GM06990 (cell line): ENCODE results near the gene OXLD1.

Experiments
- DNase-seq: peaks from one replicate; pipeline ENCODE4 v3.0.0-alpha.2; 2011; ENCODE audit not compliant: insufficient read length; ENCODE audit errors: extremely low read depth
- H3K27me3 ChIP-seq: replicated peaks from 2 replicates; pipeline ENCODE4 v1.6.0; 2011; ENCODE audit warnings: low read length; ENCODE audit not compliant: control insufficient read depth, insufficient read depth
- H3K36me3 ChIP-seq: 2 replicates; pipeline ENCODE4 v1.5.1; 2011; ENCODE audit warnings: low read length; ENCODE audit not compliant: control insufficient read depth, insufficient read depth
- H3K4me3 ChIP-seq: replicated peaks from 2 replicates; pipeline ENCODE4 v1.5.1; 2011; ENCODE audit warnings: low read depth, mild to moderate bottlenecking, control low read depth, low read length
- CTCF ChIP-seq: IDR thresholded peaks from 2 replicates; pipeline ENCODE4 v1.5.1; 2011; ENCODE audit warnings: low read length, control low read depth, mild to moderate bottlenecking, inconsistent platforms; ENCODE audit not compliant: insufficient read depth, poor library complexity, severe bottlenecking

OXLD1 gene

GRCh38 chr17:81695211-81695610 lies 28.8 kb upstream of the OXLD1 start:
- no peak for DNase-seq
- Histone ChIP-seq H3K27me3 (no peaks in the 10 kb centered on the region), H3K4me3 (no peak overlapping the region), H3K36me3 (peaks cover 53% of the 10 kb centered on the region)
- no peak for TF ChIP-seq CTCF

GRCh38 chr17:81694810-81695209 lies 28.4 kb upstream of the OXLD1 start:
- no peak overlapping the region for H3K4me3 ChIP-seq
- H3K36me3 ChIP-seq, result peaks cover 53% of the 10 kb centered on the region
- no peak for TF ChIP-seq CTCF
- no peaks in the 10 kb centered on the region for H3K27me3 ChIP-seq
- no peak for DNase-seq

GRCh38 chr17:81693509-81694210 lies 27.3 kb upstream of the OXLD1 start:
- peaks cover 64% of the 10 kb centered on the region for H3K36me3 ChIP-seq
- no peak for DNase-seq
- H3K4me3 ChIP-seq, result no peak overlapping the region
- no peaks in the 10 kb centered on the region for H3K27me3 ChIP-seq
- TF ChIP-seq CTCF, result peak; percentile 13

GRCh38 chr17:81691608-81692007 lies 25.2 kb upstream of the OXLD1 start:
- Histone ChIP-seq H3K4me3 (no peak overlapping the region), H3K36me3 (peaks cover 72% of the 10 kb centered on the region), H3K27me3 (no peaks in the 10 kb centered on the region)
- no peak for DNase-seq
- TF ChIP-seq CTCF, result no peak

GRCh38 chr17:81691196-81691595 lies 24.8 kb upstream of the OXLD1 start:
- no peak for TF ChIP-seq CTCF
- no peak for DNase-seq
- peaks cover 72% of the 10 kb centered on the region for H3K36me3 ChIP-seq
- H3K4me3 ChIP-seq, result no peak overlapping the region
- no peaks in the 10 kb centered on the region for H3K27me3 ChIP-seq

- TF ChIP-seq CTCF, result no peak
- DNase-seq, result no peak
- H3K4me3 ChIP-seq, result no peak overlapping the region
- peaks cover 72% of the 10 kb centered on the region for H3K36me3 ChIP-seq
- H3K27me3 ChIP-seq, result no peaks in the 10 kb centered on the region
These were observed 24.1 kb upstream of the OXLD1 start for GRCh38 chr17:81690549-81690948.
